Measurements from ENCODE around the gene PCGF3. TPM values are rescaled to one million over a fixed set of nuclear protein-coding genes. Genes with fewer than 3 reads are reported as not detected.

The PCGF3 gene
- total RNA-seq, 1 experiment from 2014 or later, result 83.9 TPM

DNA sequence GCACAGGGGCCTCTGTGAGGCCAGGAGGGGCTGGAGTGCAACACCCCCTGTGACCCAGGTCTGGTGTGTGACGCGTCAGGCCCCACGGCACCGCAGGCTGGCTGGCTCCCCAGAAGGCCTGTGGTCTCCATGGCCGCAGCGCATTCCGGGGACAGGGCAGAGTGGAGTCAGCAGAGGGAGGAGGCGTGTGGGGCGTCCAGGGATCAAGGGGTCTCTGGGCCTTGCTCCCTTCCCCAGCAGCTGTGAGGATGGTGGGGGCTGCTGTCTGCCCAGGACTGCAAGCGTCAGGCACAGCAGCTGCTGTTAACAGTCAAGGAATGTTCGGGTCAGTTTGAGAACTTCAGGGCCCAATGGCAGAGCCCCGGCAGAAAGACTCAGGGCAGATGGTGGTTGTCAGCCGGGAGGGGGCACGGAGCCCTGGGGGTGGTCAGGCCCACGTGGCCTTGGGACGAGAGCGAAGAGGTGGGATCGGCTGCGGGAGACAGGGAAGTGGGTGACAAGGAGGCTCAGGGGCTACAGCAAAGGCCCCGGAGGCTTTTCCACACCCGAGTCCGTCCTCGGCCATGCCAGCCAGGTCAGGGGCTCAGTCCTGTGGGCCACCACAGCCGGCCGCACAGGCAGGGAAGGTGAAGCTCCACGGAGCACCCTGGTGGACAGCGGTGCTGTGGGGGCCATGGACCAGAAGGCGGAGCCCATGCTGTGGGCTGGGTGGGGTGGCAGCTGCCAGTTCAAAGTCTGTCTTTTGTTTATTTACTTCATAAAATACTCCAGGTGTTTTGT is 18.3 kb downstream of the PCGF3 start:
- no TSS peak for BruUV-seq (replicated peaks)
- H3K36me3 ChIP-seq (ENCODE audit: insufficient read depth, low read length, poor library complexity, severe bottlenecking), result peaks cover 6% of the 10 kb centered on the region
- DNase-seq (ENCODE audit: low spot score), result no peak
- no peaks in the 10 kb centered on the region for H3K9me3 ChIP-seq (ENCODE audit: low read depth, low read length, poor library complexity, severe bottlenecking)
- H3K27ac ChIP-seq (ENCODE audit: low read depth, low read length, poor library complexity, severe bottlenecking), result no peak overlapping the region
- no peaks in the 10 kb centered on the region for H3K27me3 ChIP-seq (replicated peaks; ENCODE audit: insufficient read depth, low read depth, low read length, poor library complexity)
- intact Hi-C loops (cut with micrococcal nuclease; ENCODE audit: unreplicated experiment), result no loop called here
- CTCF ChIA-PET, result no interaction called here
- no peak for TF ChIP-seq EZH2 (IDR thresholded peaks at IDR 0.05; ENCODE audit: borderline replicate concordance, low read depth, low read length, poor library complexity, severe bottlenecking)
- TF ChIP-seq, protein P1, sequence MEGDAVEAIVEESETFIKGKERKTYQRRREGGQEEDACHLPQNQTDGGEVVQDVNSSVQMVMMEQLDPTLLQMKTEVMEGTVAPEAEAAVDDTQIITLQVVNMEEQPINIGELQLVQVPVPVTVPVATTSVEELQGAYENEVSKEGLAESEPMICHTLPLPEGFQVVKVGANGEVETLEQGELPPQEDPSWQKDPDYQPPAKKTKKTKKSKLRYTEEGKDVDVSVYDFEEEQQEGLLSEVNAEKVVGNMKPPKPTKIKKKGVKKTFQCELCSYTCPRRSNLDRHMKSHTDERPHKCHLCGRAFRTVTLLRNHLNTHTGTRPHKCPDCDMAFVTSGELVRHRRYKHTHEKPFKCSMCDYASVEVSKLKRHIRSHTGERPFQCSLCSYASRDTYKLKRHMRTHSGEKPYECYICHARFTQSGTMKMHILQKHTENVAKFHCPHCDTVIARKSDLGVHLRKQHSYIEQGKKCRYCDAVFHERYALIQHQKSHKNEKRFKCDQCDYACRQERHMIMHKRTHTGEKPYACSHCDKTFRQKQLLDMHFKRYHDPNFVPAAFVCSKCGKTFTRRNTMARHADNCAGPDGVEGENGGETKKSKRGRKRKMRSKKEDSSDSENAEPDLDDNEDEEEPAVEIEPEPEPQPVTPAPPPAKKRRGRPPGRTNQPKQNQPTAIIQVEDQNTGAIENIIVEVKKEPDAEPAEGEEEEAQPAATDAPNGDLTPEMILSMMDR (conservative IDR thresholded peaks at IDR 0.05; ENCODE audit: low read depth, low read length), result no peak
- POLR2A ChIA-PET (ENCODE audit: low non-redundant PET), result no interaction called here
- peaks cover 12% of the 10 kb centered on the region for H3K4me1 ChIP-seq (ENCODE audit: insufficient read depth, low read length, poor library complexity, severe bottlenecking)
- no peak overlapping the region for H3K4me3 ChIP-seq (ENCODE audit: low read depth, low read length, poor library complexity, severe bottlenecking)

DNA sequence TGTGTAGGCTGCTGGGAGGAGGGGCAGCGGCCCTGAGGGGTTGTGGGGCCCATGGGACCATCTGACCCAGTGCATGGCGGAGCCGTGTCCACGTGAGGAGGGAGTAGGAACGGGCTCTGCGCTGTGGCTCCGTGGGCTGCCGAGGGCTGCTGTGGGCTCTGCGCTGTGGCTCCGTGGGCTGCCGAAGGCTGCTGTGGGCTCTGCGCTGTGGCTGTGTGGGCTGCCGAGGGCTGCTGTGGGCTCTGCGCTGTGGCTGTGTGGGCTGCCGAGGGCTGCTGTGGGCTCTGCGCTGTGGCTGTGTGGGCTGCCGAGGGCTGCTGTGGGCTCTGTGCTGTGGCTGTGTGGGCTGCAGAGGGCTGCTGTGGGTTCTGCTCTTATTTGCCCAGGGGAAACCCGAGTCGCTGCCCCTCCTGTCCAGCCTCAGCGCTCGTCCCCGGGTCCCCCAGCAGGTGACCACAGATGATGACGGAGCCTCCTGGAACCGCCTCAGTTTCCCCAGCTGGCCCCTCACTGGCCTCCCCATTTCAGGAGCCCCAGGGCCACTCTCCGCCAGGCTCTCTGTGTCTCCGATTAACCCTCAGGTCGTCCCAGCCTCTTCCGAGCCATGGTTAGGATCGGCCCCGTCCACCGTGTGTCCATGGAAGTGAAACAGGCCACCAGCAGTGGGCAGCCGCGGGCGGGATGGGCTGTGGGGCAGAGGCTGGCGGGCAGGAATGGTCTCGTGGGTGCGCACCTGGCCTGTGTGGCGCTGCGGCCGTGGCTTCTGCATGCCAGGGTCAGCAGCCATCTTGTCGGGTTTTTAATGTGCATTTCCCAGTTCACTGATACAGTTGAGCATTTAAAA is 20.0 kb downstream of the PCGF3 start:
- H3K27me3 ChIP-seq (replicated peaks; ENCODE audit: insufficient read depth, low read depth, low read length, poor library complexity), result no peaks in the 10 kb centered on the region
- no peaks in the 10 kb centered on the region for H3K9me3 ChIP-seq (ENCODE audit: low read depth, low read length, poor library complexity, severe bottlenecking)
- no peak overlapping the region for H3K4me3 ChIP-seq (ENCODE audit: low read depth, low read length, poor library complexity, severe bottlenecking)
- H3K36me3 ChIP-seq (ENCODE audit: insufficient read depth, low read length, poor library complexity, severe bottlenecking), result peaks cover 6% of the 10 kb centered on the region
- H3K27ac ChIP-seq (ENCODE audit: low read depth, low read length, poor library complexity, severe bottlenecking), result no peak overlapping the region
- BruUV-seq (replicated peaks), result no TSS peak
- ChIA-PET CTCF (no interaction called here), POLR2A (ENCODE audit: low non-redundant PET) (no interaction called here)
- H3K4me1 ChIP-seq (ENCODE audit: insufficient read depth, low read length, poor library complexity, severe bottlenecking), result peaks cover 11% of the 10 kb centered on the region
- intact Hi-C loops (cut with micrococcal nuclease; ENCODE audit: unreplicated experiment), result no loop called here
- no peak for DNase-seq (ENCODE audit: low spot score)
- TF ChIP-seq, protein P1 (conservative IDR thresholded peaks at IDR 0.05; ENCODE audit: low read depth, low read length), result no peak
- no peak for TF ChIP-seq EZH2 (IDR thresholded peaks at IDR 0.05; ENCODE audit: borderline replicate concordance, low read depth, low read length, poor library complexity, severe bottlenecking)

DNA sequence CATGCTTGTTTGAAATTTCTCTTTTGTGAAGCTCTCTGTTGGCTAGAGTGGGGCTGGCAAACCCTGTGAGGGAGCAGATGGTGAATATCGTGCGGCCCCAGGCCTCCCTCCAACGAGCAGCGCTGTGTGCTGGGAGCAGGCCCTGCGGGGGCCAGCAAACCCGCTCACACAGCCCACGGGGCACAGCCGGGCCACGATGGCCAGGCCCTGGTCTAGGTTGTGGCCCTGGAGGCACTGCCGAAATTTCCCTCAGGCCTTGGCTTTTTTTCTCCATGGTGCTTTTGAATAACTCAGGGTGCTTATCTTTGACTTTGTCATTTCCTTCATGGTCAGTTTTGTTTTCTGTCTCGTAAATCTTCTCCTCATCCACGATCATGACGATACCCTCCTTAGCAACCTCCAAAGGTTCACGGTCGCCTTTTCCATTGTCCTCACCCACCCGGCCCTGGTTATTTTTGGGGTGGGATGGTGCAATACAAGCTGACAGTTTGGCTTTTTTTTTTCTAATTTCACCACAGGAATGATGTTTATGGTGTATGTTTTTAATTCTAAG is 20.7 kb downstream of the PCGF3 start:
- Histone ChIP-seq H3K27ac (ENCODE audit: low read depth, low read length, poor library complexity, severe bottlenecking) (no peak overlapping the region), H3K36me3 (ENCODE audit: insufficient read depth, low read length, poor library complexity, severe bottlenecking) (peaks cover 13% of the 10 kb centered on the region), H3K4me3 (ENCODE audit: low read depth, low read length, poor library complexity, severe bottlenecking) (no peak overlapping the region), H3K27me3 (replicated peaks; ENCODE audit: insufficient read depth, low read depth, low read length, poor library complexity) (no peaks in the 10 kb centered on the region), H3K9me3 (ENCODE audit: low read depth, low read length, poor library complexity, severe bottlenecking) (no peaks in the 10 kb centered on the region), H3K4me1 (ENCODE audit: insufficient read depth, low read length, poor library complexity, severe bottlenecking) (peaks cover 4% of the 10 kb centered on the region)
- ChIA-PET POLR2A (ENCODE audit: low non-redundant PET) (no interaction called here), CTCF (no interaction called here)
- no peak for TF ChIP-seq EZH2 (IDR thresholded peaks at IDR 0.05; ENCODE audit: borderline replicate concordance, low read depth, low read length, poor library complexity, severe bottlenecking)
- TF ChIP-seq, protein P1 (conservative IDR thresholded peaks at IDR 0.05; ENCODE audit: low read depth, low read length), result no peak
- BruUV-seq (replicated peaks), result no TSS peak
- no peak for DNase-seq (ENCODE audit: low spot score)
- intact Hi-C loops (cut with micrococcal nuclease; ENCODE audit: unreplicated experiment), result no loop called here

Data from A673 (cell line).